ENCODE results near the gene TRMT61A.
"Not testable (repeated sequence)": the region's sequence is repeated elsewhere in the genome, so short reads cannot be mapped to it uniquely, and the experiment has no call there.

Gene TRMT61A

DNA sequence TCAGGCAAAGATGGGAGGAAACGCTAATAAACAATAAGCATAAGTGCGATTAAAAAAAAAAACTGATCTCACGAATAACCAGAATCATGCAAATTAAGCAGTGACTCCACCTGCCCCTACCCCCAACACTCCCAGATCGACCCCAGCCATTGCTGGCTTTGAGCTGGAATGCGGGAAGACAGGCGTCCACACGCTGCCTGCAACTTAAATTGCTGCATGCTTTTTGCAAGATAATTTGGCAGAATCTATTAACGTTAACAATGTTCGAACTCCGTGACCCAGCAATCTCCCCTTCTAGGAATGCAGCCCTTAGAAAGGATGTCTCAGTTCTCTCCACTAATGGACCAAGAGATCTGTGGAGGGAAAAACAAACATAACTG lies 5.4 kb upstream of the TRMT61A start:
- DNase-seq (ENCODE audit: low read depth) = no peak

DNA sequence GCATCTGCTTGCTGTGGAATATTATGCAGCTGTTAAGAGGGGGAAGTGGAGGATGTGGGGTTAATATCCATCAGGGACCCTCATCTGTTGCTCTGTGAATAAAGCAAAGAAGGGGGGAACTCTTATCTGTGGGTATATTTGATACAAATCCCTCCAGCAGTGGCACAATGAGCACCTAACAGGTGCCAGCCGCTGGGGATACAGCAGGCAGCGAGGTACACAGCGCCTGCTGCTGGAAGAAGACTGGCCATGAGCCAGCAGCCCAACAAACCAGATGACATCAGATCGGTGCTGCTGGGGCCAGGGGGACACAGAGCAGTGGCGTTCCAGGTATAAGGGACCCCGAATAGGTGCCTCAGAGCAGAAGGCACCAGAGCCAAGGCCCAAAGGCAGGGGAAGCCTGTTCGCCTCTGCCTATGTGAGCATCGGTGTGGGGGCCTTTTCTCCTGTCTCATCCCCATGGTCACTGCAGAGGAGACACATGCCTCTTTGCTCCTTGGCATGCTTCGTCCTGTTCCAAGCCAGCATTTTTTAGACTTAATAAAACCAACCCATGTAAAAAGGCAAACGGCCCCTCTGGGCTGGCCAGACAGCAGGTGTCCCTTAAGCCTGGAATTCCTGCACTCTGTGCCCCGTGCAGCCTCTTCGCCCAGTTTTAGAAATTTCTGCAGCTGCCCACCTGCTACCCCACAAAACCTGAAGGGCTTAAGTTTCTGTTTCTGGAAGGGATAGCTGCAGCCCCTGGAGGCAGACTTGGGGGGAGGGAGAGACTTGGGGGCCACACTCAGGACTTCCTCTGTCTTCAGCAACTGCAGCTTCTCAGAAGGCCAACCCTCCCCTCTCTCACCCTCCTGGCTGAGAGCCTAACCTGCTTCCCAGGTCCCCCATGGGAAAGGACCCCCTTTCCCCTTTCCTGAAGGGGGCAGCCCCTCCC lies 4.7 kb upstream of the TRMT61A start:
- DNase-seq (ENCODE audit: low read depth) = no peak

DNA sequence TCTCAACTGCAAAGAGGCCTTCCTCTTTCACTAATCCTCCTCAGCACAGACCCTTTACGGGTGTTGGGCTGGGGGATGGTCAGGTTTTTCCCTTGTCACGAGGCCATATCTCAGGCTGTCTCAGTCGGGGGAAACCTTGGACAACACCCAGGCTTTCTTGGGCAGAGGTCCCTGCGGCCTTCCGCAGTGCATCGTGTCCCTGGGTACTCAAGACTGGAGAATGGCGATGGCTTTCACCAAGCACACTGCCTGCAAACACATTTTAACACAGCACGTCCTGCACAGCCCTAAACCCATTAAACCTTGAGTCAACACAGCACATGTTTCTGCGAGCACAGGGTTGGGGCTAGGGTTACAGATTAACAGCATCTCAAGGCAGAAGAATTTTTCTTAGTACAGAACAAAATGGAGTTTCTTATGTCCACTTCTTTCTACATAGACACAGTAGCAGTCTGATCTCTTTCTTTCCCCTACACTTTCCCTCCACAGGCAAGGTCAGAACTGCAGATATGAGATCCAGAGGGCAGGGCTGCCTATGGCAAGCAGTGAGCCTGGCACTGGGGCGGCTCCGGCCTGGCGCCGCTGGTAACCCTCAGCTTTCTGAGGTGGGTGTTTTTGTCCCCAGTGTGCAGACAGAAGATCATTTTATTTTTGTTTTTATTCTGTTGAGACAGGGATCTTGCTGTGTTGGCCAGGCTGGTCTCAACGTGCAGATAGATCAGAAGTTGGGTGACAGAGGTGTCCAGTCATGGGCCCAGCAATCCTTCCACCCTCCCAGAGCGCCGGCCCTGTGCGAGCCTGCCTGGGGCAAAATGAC lies 3.4 kb upstream of the TRMT61A start:
- DNase-seq (ENCODE audit: low read depth) = not testable (repeated sequence)

DNA sequence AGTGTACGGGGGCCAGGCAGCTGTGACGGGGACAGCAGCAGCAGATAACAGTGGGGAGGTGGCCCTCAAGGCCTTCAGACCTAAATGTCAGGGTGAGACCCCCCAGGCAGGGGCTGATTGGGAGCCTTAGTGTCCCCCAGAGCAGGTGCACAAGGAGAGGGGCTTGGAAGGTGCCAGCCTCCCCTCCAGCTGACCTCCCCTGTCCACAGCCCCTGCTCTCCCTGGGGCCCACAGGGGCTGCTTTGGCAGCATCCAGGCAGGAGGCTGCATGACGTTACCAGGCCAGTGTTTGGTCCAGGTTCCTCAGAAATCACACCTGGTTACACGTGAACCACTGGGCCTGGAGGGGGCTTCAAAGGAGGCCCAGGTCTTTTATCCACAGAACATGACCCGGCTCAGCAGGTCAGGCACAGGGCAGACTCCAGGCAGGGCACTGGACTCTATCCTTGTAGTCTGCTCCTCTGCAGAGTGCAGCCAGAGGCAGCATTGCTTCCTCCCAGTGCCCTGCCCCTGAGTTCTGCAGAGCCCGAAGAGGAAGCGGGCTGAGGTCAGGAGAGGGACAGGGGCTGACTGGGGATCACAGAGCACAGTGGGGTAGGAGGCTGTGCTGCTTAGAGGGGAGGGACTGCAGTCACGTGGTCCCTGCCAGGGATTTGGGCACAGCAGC lies 2.6 kb upstream of the TRMT61A start:
- DNase-seq (ENCODE audit: low read depth) = no peak

DNA sequence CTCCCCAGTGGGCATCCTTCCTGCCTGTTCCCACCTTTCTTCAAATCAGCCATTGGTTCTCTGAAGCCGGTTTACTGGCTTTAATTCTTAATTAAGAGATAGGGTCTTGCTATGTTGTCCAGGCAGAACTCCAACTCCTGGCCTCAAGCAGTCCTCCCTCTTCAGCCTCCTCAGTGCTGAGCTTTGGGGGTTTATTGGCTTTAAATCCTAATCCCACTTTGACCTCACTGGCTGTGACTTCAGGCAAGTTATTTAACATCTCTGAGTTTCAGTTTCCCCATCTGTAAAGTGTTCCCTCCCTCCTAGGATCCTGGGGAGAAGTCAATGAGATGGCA lies 2.1 kb upstream of the TRMT61A start:
- DNase-seq (ENCODE audit: low read depth) = no peak

DNA sequence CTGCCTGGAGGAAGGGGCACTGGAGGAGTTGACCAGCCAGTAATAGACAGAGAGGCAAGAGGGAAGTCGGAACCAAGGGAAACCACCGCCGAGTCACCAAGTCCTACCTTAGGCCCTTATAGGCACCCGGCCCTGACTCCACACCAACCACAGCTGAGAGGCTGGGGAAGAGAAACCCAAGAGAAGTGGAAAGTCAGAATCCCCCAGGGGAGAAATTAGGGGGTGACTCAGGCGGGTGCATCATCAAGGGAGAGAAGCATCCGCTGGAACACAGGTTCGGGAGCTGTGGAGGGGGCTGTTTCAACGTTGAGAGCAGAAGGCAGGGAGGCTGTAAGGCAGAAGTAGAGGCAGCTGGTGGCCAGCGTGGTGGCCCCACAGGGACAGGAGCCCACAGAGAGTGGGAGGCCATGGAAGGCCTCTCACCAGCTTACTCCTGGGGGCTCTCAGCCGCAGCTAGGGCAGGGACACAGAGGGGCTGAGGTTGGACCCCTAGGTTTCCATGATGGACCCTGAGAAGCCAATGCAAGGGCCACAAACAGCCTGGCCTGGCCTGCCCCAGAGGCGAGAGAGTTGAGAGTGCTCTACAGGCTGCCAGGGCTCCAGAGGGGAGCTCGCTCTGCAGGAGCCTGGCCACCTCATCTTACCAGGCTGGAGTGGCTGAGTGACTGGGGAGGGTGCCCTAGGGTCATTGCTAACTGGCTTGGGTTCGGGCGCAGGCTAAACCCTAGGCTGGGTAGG lies 1.4 kb upstream of the TRMT61A start:
- DNase-seq (ENCODE audit: low read depth) = no peak

DNA sequence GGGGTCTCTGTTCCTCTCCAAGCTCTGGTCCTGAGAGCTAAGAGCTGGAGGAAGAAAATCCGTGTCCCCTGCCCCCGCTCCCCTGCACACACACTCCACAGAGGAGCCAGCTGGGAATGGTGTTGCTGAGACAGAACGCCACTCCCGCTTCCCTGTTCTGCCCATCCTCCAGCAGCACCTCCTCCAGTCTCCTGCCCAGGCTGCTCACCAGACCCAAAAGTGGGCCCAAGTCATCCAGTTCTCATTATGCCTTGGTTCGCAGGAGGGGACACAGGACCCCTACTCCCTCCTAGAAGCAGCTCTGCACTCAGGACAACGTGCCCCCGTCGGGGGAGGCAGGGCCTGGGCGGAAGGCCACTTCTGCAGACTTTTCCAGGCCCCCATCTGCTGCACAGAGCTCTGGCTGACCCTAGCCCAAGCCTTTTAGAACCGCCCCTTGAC lies 830 bp upstream of the TRMT61A start:
- DNase-seq (ENCODE audit: low read depth) = no peak

DNA sequence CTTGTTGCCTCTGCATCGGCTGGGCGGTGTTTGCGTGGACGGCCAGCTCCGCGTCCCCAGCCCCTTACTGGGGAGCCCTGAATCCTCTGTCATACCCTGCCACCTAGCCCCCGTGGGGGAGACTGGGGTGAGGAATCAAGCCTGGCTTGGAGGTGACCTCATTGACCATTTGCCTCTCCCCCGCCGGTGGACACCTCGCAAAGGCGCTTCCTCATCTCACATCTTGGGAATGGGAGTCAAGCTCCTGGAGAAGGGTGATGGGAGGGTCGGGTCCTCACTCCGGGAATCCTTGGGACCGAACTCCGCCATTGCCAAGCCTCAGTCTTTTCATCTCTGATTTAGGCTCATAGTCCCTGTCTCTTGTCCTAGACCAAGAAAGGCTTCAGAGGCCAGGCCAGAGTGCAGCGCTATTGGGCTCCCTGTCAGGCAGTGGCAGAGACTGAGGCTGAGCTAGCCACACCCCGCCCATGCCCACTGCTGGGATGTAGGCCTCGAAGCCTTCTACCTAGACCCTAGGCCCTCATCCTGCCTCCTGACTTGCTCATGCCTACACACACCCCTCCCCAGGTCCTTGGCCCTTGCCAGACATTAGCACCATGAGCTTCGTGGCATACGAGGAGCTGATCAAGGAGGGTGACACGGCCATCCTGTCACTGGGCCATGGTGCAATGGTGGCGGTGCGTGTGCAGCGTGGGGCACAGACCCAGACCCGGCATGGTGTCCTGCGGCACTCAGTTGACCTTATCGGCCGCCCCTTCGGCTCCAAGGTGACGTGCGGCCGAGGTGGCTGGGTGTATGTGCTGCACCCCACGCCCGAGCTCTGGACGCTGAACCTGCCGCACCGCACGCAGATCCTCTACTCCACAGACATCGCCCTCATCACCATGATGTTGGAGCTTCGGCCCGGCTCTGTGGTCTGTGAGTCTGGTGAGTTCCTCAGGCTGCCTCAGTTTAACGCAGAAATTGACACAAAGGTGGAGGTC lies 678 bp downstream of the TRMT61A start:
- no peak for DNase-seq (ENCODE audit: low read depth)

DNA sequence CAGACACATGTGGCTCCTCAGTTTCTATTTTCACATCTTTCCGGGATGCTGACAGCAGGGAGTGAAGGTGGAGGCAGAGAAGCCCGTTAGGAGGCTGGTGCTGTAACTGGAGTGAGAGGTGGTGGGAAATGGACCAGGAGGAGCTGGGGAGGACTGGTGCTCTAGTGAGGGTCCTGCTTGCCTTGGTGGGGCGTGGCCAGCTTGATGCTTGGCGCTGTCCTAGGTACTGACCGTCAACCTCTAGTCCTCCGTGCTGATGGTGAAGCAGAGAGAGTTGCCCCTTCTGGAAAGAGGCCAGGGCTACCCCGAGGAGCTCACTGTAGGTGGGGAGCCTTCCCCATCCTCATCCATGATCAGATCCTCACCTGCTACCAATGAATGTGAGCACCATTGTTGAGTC lies 1.4 kb downstream of the TRMT61A start:
- no peak for DNase-seq (ENCODE audit: low read depth)

DNA sequence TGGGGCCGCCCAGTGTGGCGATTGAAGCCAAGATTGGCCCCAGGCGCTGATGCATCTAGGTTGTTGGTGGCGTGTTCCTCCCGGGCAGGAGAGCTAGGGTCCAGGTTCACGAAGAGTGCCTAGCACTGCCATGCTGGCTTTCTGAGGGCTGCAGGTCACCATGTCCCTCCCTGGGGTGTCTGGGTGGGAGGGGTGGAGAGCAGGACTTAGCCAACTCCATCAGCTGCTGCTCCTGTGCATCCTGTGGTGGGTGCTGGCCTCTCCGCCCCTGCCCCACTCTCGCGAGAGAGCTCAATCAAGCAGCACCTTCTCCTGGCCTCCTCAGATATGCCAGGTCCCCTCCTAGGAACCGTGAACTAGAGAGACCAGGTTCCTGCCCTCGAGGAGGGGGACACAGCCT lies 1.8 kb downstream of the TRMT61A start:
- DNase-seq (ENCODE audit: low read depth) = no peak

DNA sequence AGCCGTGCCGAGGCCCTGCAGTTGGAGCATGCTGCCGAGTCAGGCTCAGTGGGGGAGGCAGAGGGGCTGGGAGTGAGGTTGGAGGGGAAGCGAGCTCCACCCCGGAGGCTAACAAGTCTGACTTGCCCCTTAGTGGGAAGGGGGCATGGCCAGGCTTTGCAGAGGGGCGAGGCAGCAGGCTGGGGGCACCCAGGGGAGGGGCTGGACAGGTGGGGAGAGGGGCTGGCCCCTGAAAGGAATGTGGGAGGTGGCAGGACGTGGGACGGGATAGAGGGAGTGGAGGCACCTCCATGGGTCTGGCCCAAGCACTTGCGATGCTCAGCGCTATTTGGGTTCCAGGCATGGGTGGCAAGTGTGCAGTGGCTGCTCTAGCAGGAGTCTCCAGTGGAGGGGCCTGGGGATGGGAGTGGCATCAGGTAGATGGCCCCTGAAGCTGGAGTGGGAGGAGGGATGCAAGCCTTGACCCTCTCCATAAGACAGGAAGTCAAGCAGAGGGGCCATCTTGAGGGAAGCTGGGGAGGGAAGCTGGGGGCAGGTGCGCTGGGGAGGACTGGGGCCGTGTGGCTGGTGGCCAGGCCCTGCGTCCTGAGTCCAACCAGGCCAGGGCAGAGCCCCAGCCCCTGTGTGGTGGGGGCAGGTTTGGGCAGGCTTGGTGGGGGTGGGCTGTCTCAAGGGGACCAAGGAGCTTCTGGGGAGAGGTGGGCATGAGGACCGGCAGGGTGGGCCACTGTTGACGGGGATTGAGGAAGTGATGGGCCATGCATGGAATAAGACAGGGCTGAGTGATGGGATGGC lies 2.6 kb downstream of the TRMT61A start:
- DNase-seq (ENCODE audit: low read depth) = no peak

DNA sequence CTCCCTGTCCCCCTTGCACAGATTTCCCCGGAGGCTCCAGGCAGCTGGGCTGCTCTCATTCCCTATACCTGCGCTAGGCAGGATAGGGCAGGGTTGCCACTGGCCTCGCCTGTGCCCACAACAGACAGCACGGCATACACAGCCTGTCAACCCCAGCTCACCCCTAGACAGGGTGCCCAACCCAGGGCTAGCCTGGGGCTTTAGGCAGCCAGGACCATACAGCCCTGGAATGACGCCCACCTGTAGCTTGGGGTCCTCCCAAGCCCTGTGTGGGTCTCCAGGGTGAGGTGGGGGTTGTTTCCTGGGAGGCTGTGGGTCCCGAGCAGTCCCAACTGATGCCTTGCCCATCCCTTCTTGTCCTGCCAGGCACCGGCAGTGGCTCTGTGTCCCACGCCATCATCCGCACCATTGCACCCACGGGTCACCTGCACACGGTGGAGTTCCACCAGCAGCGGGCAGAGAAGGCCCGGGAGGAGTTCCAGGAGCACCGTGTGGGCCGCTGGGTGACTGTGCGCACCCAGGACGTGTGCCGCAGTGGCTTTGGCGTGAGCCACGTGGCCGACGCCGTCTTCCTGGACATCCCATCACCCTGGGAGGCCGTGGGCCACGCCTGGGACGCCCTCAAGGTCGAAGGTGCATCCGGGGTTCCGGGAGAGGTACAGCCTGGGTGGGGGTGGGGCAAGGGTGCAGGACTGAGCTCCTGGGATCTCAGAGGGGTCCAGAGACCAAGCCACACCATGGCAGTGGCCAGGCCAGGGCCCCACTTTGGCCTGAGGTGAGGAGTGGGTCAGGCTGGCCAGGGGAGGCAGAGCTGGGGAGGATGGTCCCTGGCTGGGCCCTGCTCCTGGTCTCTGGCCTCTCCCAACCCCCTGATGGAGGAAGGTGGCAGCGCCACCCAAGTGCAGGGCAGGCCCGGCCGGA lies 3.5 kb downstream of the TRMT61A start:
- no peak for DNase-seq (ENCODE audit: low read depth)

DNA sequence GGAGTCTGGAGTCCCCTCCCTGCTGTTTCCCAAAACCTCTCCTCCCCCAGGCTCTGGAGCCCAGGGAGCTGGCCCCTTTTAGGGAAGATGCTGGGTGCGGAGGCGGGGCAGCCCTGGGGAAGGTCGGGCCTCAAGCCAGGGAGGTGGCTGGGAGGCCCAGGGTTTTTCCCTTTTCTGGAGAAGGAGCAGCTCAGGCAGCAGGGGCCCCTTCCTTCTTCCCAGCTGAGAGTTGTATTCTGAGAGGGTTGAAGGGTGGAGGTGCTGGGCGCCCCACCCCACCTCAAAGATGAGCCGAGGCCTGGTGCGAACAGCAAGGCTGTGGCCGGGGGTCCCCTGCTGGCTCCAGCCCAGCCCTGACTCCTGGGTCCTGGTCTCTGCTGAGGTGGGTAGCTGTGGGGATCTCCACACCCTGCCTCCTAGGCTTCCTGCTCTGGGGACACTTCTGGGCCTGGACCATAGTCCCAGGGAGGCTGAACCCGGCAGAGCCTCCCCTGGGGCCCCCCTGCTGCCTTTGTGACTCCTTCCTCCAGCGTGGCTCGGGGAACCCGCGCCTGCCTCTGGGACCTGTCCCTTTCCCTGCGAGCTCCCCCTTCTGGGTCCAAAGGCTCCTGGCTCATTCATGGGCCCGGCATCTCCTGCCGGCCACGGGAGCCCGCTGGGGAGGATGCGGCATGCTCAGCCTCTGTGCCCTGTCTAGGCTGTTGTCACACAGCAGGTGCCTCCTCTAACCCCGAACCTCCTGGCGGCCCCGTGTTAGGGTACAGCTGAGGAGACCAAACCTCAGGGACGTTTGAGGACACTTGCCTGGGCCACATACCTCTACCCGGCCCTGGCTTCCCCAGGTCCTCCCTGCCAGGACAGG lies 4.4 kb downstream of the TRMT61A start:
- no peak for DNase-seq (ENCODE audit: low read depth)

DNA sequence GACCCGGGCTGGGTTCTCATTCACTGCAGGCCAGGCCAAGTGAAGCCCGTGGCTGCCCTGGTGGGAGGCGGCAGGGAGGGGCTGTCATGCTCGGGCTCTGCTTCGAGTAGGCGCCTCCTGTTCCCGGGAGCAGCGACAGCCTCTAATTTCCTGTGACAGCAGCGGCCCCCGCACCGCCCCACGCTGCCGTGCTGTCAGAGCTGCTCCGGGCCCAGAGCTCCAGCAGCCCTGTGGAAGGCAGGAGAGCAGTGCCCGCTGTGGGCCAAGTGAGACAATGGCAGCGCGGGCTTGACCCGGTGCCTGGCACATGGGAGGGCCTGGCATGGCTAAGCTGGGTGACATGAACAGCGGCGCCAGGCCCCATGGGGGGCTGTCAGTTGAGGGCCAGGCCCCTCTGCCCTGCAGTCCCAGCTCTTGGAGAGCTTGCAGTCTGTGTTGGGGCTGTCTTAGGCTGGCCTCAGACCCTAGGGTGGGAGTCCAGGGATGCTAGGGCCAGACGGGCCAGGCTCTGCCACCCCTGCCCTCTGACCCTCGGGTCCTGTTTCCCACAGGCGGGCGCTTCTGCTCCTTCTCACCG lies 5.1 kb downstream of the TRMT61A start:
- DNase-seq (ENCODE audit: low read depth) = no peak

DNA sequence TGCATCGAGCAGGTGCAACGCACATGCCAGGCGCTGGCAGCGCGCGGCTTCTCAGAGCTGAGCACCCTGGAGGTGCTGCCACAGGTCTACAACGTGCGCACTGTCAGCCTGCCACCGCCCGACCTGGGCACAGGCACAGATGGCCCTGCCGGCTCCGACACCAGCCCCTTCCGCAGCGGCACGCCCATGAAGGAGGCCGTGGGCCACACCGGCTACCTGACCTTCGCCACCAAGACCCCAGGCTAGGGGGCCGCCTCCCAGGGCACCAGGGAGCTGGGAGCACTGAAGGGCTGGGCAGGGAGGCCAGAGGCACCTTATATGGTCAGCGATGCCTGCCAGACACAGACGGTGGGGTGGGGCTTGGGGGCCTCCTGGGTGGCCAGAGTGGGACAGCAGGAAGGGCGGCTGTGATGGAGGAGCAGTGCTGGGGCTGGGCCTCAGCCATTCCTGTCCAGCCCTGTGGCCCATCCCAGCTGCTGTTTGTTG lies 5.6 kb downstream of the TRMT61A start:
- DNase-seq (ENCODE audit: low read depth) = no peak

DNA sequence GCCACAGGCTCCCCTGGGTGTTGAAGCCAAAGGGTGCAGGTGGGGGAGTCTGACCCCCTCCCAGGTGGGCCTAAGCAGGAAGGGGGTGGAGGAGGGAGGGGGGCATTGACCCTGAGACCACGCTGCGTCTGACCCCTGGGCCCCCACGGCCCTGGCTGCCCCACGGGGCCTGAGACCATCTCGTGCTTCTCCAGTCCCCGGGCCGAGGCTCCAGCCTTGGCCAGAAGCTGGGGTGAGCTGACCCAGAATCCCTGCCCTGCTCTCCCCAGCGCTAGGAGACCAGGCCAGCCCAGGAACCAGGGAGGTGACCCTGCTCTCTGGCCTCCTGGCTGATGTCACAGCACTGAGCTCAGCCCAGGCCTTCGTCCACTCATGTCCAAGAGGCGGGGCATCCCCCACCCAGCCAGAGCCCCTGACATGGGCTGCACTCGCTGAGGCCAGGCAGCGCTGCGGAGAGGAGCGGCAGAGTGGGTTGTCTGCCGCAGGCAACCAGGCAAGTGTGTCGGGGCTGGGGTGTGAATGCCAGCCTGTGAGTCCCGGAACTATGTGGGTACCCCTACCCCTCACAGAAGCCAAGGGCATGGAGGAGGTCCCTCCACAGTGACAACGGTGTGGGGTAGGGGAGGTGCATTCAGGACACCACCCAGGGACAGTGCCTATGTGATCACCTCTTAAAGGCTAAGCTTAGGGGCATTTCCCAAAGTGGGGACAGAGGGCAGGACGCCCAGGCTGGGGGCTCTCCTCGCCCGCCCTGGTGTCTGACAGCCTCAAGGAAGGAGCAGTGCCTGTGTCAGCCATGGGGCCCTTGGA lies 6.3 kb downstream of the TRMT61A start:
- DNase-seq (ENCODE audit: low read depth) = no peak

Measured in GM04503 (cell line).